Suprapubic skin (tissue), 4 donors: ENCODE results near the gene LIPH. TPM values are rescaled to one million over a fixed set of nuclear protein-coding genes. Genes with fewer than 3 reads are reported as not detected.

Source experiments
- DNase-seq, 2 donors: peaks; one replicate each; pipeline ENCODE4 v3.0.0-alpha.2; 2019; ENCODE audit warnings: low spot score in 2 of 2
- H3K27ac ChIP-seq: fragments of 200-600 bp; sonication (generic); one replicate; pipeline ENCODE4 v1.5.1; 2019
- H3K27me3 ChIP-seq: fragments of 200-600 bp; sonication (generic); one replicate; pipeline ENCODE4 v1.5.1; 2019
- H3K36me3 ChIP-seq: fragments of 200-600 bp; sonication (generic); one replicate; pipeline ENCODE4 v1.5.1; 2019
- H3K4me1 ChIP-seq: fragments of 200-600 bp; sonication (generic); one replicate; pipeline ENCODE4 v1.5.1; 2019
- H3K4me3 ChIP-seq: fragments of 200-600 bp; sonication (generic); one replicate; pipeline ENCODE4 v1.5.1; 2019; ENCODE audit warnings: mild to moderate bottlenecking
- H3K9me3 ChIP-seq: fragments of 200-600 bp; sonication (generic); one replicate; pipeline ENCODE4 v1.5.1; 2019
- EP300 ChIP-seq: sonication (generic); formaldehyde crosslinking; IDR thresholded peaks from one replicate; pipeline ENCODE4 v1.6.1; 2017; ENCODE audit warnings: antibody characterized with exemption
- POLR2A ChIP-seq, 2 donors: fragments of 450-650 bp; IDR thresholded peaks; one replicate each; pipeline ENCODE4 v1.6.1; 2017; ENCODE audit warnings: antibody characterized with exemption in 2 of 2, mild to moderate bottlenecking in 2 of 2, moderate library complexity in 2 of 2
- POLR2AphosphoS5 ChIP-seq, 3 donors: sonication (generic); formaldehyde crosslinking; IDR thresholded peaks; one replicate each; pipeline ENCODE4 v1.6.1; 2017; ENCODE audit warnings: antibody characterized with exemption in 3 of 3
- WGBS: methylation state at CpG from one replicate; pipeline ENCODE4 v1.1.5; 2018; 5-methylcytosine and 5-hydroxymethylcytosine counted together
- total RNA-seq, 4 donors: library from RNA; depleted of rRNA; stranded (reverse); fragments of >200 nt; gene quantifications; one replicate each; pipeline ENCODE4 v1.1.0, GENCODE V29; 2016
- TF ChIP-seq, protein P1 (sequence below), 2 donors: fragments of 200-600 bp in 1 of 2; fragments of 450-650 bp in 1 of 2; sonication (generic) in 1 of 2; IDR thresholded peaks; one replicate each; pipeline ENCODE4 v1.5.1; 2016 to 2019; ENCODE audit warnings: antibody characterized with exemption in 2 of 2, mild to moderate bottlenecking in 1 of 2, moderate library complexity in 1 of 2

The LIPH gene
- total RNA-seq, 4 donors from 2014 or later: 10.6 to 18.3 (median 14.7) TPM

DNA sequence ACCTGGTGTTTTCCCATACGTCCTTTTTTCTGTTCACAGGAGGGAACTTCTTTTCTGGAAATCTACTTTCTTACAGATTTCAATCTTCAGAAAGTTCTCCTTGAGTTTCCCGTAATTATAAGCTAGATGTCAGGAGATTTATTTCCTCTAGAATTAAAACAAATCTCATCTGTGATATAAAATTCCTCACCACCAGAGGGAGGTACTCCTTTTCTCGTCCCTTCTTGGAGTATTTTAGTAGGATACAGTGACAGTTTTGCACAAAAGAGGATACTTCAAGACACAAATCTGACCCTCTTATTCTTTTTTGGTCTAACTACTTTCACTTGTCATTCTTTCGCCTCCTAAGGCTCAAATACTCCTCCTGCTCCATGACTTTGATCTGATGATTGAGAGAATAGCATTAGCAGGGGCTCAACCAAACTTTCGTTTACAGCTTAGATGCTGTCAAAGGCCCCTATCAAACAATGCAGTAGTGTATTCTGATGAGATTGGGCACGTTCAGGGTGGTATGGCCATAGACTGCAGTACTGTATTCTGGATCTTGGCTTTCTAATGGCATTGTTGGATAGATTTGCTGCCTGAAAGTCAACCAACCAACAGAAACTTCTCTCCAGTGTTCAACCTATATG, 91.6 kb downstream of the LIPH start:
- Histone ChIP-seq H3K36me3 (peaks cover 18% of the 10 kb centered on the region), H3K4me3 (no peak overlapping the region), H3K9me3 (no peaks in the 10 kb centered on the region), H3K27me3 (no peaks in the 10 kb centered on the region), H3K27ac (no peak overlapping the region), H3K4me1 (no peaks in the 10 kb centered on the region)
- TF ChIP-seq POLR2A (IDR thresholded peaks at IDR 0.05): no peak
- TF ChIP-seq, protein P1, sequence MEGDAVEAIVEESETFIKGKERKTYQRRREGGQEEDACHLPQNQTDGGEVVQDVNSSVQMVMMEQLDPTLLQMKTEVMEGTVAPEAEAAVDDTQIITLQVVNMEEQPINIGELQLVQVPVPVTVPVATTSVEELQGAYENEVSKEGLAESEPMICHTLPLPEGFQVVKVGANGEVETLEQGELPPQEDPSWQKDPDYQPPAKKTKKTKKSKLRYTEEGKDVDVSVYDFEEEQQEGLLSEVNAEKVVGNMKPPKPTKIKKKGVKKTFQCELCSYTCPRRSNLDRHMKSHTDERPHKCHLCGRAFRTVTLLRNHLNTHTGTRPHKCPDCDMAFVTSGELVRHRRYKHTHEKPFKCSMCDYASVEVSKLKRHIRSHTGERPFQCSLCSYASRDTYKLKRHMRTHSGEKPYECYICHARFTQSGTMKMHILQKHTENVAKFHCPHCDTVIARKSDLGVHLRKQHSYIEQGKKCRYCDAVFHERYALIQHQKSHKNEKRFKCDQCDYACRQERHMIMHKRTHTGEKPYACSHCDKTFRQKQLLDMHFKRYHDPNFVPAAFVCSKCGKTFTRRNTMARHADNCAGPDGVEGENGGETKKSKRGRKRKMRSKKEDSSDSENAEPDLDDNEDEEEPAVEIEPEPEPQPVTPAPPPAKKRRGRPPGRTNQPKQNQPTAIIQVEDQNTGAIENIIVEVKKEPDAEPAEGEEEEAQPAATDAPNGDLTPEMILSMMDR (IDR thresholded peaks at IDR 0.05): peak in 1 of 2 donors; percentile 12
- 62% methylated on average over 6 of the region's 6 CpGs for WGBS
- no peak for DNase-seq

DNA sequence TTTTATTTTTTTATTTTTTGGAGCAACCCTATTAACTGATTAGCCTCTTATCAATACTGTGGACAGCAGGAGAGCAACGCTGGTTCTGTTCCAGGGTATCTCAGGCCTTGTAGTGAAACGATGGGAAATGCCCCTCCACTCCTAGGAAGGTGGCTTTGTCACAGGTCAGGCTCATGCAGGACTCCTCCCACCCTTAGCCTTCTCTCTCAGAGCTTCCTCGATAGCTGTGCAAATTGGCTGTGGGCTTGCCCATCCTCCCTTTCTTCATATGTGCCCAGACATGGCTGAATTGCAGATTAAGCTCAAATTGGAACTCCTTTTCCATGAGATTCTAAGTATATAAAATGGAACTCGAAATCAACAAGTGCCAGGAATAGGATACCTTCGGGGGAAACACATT, 92.1 kb downstream of the LIPH start:
- Histone ChIP-seq H3K4me1 (no peaks in the 10 kb centered on the region), H3K27me3 (no peaks in the 10 kb centered on the region), H3K36me3 (peaks cover 14% of the 10 kb centered on the region), H3K27ac (no peak overlapping the region), H3K9me3 (no peaks in the 10 kb centered on the region), H3K4me3 (no peak overlapping the region)
- TF ChIP-seq POLR2AphosphoS5 (IDR thresholded peaks at IDR 0.05) (no peak), EP300 (no peak), POLR2A (IDR thresholded peaks at IDR 0.05) (no peak)
- TF ChIP-seq, protein P1 (IDR thresholded peaks at IDR 0.05): no peak
- DNase-seq: no peak
- WGBS: 56% methylated on average over 5 of the region's 5 CpGs

DNA sequence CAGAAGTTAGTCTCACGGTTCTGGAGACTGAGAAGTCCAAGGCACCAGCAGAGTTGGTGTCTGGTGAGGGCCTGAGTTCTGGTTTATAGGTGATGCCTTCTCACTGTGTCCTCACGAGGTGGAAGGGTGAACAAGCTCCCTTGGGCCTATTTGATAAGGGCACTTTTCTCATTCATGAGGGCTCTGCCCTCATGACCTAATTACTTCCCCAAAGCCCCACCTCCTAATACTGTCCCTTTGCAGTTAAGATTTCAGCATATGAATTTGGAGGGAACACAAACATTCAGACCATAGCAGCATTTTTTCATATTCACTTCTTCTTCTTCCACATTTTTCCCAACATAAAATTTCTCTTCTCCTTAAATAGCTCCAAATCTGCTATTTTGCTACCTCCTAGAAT, 95.0 kb downstream of the LIPH start:
- WGBS: 78% methylated on average over 2 of the region's 2 CpGs
- no peaks in the 10 kb centered on the region for H3K9me3 ChIP-seq
- DNase-seq: no peak
- H3K36me3 ChIP-seq: peaks cover 8% of the 10 kb centered on the region
- no peak overlapping the region for H3K4me3 ChIP-seq
- H3K27me3 ChIP-seq: no peaks in the 10 kb centered on the region
- H3K27ac ChIP-seq: no peak overlapping the region
- TF ChIP-seq EP300 (no peak), POLR2A (IDR thresholded peaks at IDR 0.05) (no peak)
- H3K4me1 ChIP-seq: no peaks in the 10 kb centered on the region

Other genes starting within 250 kb of the LIPH start
- 10 to 100 TPM; 18.0 to 19.6 (median 18.6) TPM for gene MAP3K13, start 189.5 kb downstream of the LIPH start, total RNA-seq
- 10 to 100 TPM; 36.4 to 42.8 (median 36.7) TPM for gene TMEM41A, start 53.6 kb downstream of the LIPH start, total RNA-seq
- gene SENP2, start 33.7 kb upstream of the LIPH start, total RNA-seq: 10 to 100 TPM; 23.1 to 34.2 (median 28.1) TPM